Suprapubic skin (tissue), 4 donors: ENCODE measurements around the gene TEDC2. TPM values are rescaled to one million over a fixed set of nuclear protein-coding genes. Genes with fewer than 3 reads are reported as not detected.

Experiments
- DNase-seq, 2 donors: peaks; one replicate each; pipeline ENCODE4 v3.0.0-alpha.2; 2019; ENCODE audit warnings: low spot score in 2 of 2
- H3K27ac ChIP-seq: fragments of 200-600 bp; sonication (generic); one replicate; pipeline ENCODE4 v1.5.1; 2019
- H3K27me3 ChIP-seq: fragments of 200-600 bp; sonication (generic); one replicate; pipeline ENCODE4 v1.5.1; 2019
- H3K36me3 ChIP-seq: fragments of 200-600 bp; sonication (generic); one replicate; pipeline ENCODE4 v1.5.1; 2019
- H3K4me1 ChIP-seq: fragments of 200-600 bp; sonication (generic); one replicate; pipeline ENCODE4 v1.5.1; 2019
- H3K4me3 ChIP-seq: fragments of 200-600 bp; sonication (generic); one replicate; pipeline ENCODE4 v1.5.1; 2019; ENCODE audit warnings: mild to moderate bottlenecking
- H3K9me3 ChIP-seq: fragments of 200-600 bp; sonication (generic); one replicate; pipeline ENCODE4 v1.5.1; 2019
- EP300 ChIP-seq: sonication (generic); formaldehyde crosslinking; IDR thresholded peaks from one replicate; pipeline ENCODE4 v1.6.1; 2017; ENCODE audit warnings: antibody characterized with exemption
- POLR2A ChIP-seq, 2 donors: fragments of 450-650 bp; IDR thresholded peaks; one replicate each; pipeline ENCODE4 v1.6.1; 2017; ENCODE audit warnings: antibody characterized with exemption in 2 of 2, mild to moderate bottlenecking in 2 of 2, moderate library complexity in 2 of 2
- POLR2AphosphoS5 ChIP-seq, 3 donors: sonication (generic); formaldehyde crosslinking; IDR thresholded peaks; one replicate each; pipeline ENCODE4 v1.6.1; 2017; ENCODE audit warnings: antibody characterized with exemption in 3 of 3
- WGBS: methylation state at CpG from one replicate; pipeline ENCODE4 v1.1.5; 2018; 5-methylcytosine and 5-hydroxymethylcytosine counted together
- total RNA-seq, 4 donors: library from RNA; depleted of rRNA; stranded (reverse); fragments of >200 nt; gene quantifications; one replicate each; pipeline ENCODE4 v1.1.0, GENCODE V29; 2016
- TF ChIP-seq, protein P1 (sequence below), 2 donors: fragments of 200-600 bp in 1 of 2; fragments of 450-650 bp in 1 of 2; sonication (generic) in 1 of 2; IDR thresholded peaks; one replicate each; pipeline ENCODE4 v1.5.1; 2016 to 2019; ENCODE audit warnings: antibody characterized with exemption in 2 of 2, mild to moderate bottlenecking in 1 of 2, moderate library complexity in 1 of 2

TEDC2 gene
- total RNA-seq, 4 donors from 2014 or later = 1.4 to 2.2 (median 1.6) TPM; not detected in 1

DNA sequence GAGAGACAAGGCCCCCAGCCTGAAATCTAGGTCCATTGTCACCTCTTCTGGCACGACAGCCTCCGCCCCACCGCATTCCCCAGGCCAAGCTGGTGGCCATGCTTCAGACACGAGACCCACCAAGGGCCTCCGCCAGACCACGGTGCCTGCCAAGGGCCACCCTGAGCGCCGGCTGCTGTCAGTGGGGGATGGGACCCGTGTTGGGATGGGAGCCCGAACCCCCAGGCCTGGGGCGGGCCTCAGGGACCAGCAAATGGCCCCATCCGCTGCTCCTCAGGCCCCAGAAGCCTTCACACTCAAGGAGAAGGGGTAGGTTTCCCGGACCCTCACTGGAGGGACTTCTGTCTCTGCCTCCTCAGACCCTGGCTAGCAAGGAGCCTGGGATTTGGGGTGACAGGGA is 1.0 kb downstream of the TEDC2 start:
- DNase-seq = no peak
- TF ChIP-seq EP300 (no peak), POLR2AphosphoS5 (IDR thresholded peaks at IDR 0.05) (no peak), POLR2A (IDR thresholded peaks at IDR 0.05) (no peak)
- TF ChIP-seq, protein P1, sequence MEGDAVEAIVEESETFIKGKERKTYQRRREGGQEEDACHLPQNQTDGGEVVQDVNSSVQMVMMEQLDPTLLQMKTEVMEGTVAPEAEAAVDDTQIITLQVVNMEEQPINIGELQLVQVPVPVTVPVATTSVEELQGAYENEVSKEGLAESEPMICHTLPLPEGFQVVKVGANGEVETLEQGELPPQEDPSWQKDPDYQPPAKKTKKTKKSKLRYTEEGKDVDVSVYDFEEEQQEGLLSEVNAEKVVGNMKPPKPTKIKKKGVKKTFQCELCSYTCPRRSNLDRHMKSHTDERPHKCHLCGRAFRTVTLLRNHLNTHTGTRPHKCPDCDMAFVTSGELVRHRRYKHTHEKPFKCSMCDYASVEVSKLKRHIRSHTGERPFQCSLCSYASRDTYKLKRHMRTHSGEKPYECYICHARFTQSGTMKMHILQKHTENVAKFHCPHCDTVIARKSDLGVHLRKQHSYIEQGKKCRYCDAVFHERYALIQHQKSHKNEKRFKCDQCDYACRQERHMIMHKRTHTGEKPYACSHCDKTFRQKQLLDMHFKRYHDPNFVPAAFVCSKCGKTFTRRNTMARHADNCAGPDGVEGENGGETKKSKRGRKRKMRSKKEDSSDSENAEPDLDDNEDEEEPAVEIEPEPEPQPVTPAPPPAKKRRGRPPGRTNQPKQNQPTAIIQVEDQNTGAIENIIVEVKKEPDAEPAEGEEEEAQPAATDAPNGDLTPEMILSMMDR (IDR thresholded peaks at IDR 0.05) = no peak
- no peaks in the 10 kb centered on the region for H3K9me3 ChIP-seq
- H3K27ac ChIP-seq = no peak overlapping the region
- no peak overlapping the region for H3K4me3 ChIP-seq
- H3K36me3 ChIP-seq = peaks cover 9% of the 10 kb centered on the region
- WGBS = 82% methylated on average over 10 of the region's 13 CpGs
- H3K27me3 ChIP-seq = no peaks in the 10 kb centered on the region
- H3K4me1 ChIP-seq = peaks cover 18% of the 10 kb centered on the region

DNA sequence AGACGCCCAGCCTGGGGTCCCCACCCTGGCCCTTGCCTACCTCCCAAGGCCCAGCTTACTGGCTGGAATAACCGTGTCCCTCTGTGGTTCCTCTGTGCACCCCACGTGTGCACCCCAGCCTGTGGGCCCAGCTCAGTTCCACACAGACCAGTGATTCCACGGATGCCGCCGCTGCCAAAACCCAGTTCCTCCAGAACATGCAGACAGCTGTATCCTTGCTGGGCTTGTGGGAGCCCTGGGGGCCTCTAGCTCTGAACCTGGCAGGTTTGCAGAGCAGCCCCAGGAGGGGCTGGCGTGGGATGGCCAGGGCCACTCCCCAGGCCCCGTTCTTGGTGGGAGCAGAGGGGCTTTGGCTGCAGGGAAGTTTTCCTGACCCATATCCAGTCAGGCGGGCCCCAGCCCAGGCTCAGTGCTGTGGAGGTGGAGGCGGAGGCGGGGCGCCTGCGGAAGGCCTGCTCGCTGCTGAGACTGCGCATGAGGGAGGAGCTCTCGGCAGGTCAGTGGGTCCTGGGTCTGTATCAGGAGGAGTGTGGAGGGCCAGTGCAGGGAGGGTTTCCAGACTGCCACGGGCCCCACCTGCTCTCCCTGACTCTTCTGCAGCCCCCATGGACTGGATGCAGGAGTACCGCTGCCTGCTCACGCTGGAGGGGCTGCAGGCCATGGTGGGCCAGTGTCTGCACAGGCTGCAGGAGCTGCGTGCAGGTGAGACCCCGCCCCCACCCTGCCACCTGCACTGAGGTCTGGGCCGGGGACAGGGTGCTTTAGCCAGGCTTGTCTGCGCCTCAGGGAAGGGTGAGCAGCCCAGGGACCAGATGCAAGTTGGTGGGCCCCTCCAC is 2.3 kb downstream of the TEDC2 start:
- no peaks in the 10 kb centered on the region for H3K9me3 ChIP-seq
- no peaks in the 10 kb centered on the region for H3K36me3 ChIP-seq
- 78% methylated on average over 3 of the region's 23 CpGs for WGBS
- H3K27ac ChIP-seq = no peak overlapping the region
- no peak overlapping the region for H3K4me3 ChIP-seq
- DNase-seq = no peak
- TF ChIP-seq POLR2AphosphoS5 (IDR thresholded peaks at IDR 0.05) (no peak), POLR2A (IDR thresholded peaks at IDR 0.05) (no peak), EP300 (no peak)
- TF ChIP-seq, protein P1 (IDR thresholded peaks at IDR 0.05) = no peak
- peaks cover 21% of the 10 kb centered on the region for H3K4me1 ChIP-seq
- peaks cover under 1% of the 10 kb centered on the region for H3K27me3 ChIP-seq

DNA sequence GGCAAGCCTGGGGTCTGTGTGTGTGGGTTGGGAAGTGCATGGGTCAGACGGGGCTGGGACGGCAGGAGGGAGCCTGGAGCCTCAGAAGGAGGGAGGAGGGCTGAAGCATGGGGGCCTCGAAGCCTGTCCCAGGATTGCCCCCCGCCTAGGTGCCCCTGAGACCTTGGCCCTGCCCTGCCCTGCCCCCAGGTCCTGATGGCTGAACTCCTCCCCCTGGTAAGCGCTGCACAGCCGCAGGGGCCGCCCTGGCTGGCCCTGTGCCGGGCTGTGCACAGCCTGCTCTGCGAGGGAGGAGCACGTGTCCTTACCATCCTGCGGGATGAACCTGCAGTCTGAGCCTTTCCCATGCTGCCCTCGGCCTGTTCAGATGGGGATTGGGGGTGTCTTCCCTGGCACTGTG is 4.4 kb downstream of the TEDC2 start:
- H3K4me3 ChIP-seq = no peak overlapping the region
- H3K4me1 ChIP-seq = peaks cover 34% of the 10 kb centered on the region
- no peaks in the 10 kb centered on the region for H3K36me3 ChIP-seq
- H3K27me3 ChIP-seq = peaks cover 3% of the 10 kb centered on the region
- no peaks in the 10 kb centered on the region for H3K9me3 ChIP-seq
- TF ChIP-seq POLR2A (IDR thresholded peaks at IDR 0.05) (no peak), EP300 (no peak), POLR2AphosphoS5 (IDR thresholded peaks at IDR 0.05) (no peak)
- TF ChIP-seq, protein P1 (IDR thresholded peaks at IDR 0.05) = no peak
- WGBS = 68% methylated on average over 8 of the region's 12 CpGs
- no peak overlapping the region for H3K27ac ChIP-seq
- DNase-seq = no peak

DNA sequence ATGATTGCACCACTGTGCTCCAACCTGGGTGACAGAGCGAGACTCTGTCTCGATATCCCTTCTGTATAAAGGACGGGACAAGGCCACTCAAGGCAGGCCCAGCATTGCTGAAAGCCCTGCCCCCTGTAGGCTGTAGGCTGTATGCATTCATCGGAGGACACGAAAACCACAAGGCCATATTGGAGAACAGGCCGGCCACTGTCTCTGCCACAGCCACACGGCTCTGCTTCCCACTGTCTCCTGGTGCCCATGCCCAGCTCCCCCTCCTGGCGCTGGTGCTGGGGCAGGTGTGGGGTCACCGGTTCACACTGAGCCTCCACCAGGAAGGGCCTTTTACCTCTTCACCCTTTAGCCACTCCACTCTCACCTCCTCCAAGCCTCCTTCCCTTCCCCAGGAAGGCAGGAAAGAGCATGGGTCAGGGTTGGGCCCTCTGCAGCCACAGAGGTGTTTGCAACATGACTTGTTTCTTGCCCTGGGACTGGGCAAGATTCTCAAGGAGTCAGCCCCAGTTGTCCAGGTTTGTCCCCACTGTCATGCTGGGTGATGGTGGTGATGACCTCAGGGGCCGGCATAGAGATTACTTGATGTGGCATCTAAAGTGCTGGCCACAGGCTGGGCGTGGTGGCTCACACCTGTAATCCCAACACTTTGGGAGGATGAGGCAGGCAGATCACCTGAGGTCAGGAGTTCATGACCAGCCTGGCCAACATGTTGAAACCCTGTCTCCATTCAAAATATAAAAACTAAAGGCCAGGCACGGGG is 5.9 kb downstream of the TEDC2 start:
- peaks cover 3% of the 10 kb centered on the region for H3K27me3 ChIP-seq
- H3K36me3 ChIP-seq = no peaks in the 10 kb centered on the region
- no peak for DNase-seq
- WGBS = 83% methylated on average over 9 of the region's 12 CpGs
- no peak overlapping the region for H3K4me3 ChIP-seq
- peaks cover 35% of the 10 kb centered on the region for H3K4me1 ChIP-seq
- H3K9me3 ChIP-seq = no peaks in the 10 kb centered on the region
- TF ChIP-seq EP300 = no peak
- no peak for TF ChIP-seq POLR2A (IDR thresholded peaks at IDR 0.05)
- TF ChIP-seq, protein P1 (IDR thresholded peaks at IDR 0.05) = peak in 1 of 2 donors; percentile 8
- no peak overlapping the region for H3K27ac ChIP-seq
